Mesodermal cell (in vitro differentiated cells): ENCODE results near the gene FBRSL1.

ENCODE experiments used
- H3K27ac ChIP-seq: 2 replicates; pipeline ENCODE4 v1.7.0; 2013; ENCODE audit warnings: mild to moderate bottlenecking, low read depth, low read length, moderate library complexity; ENCODE audit not compliant: severe bottlenecking
- H3K36me3 ChIP-seq: 2 replicates; pipeline ENCODE4 v1.7.1; 2013; ENCODE audit warnings: mild to moderate bottlenecking, low read length, moderate library complexity; ENCODE audit not compliant: control insufficient read depth, insufficient read depth
- H3K4me1 ChIP-seq: one replicate; pipeline ENCODE4 v1.7.1; 2013; ENCODE audit warnings: mild to moderate bottlenecking, low read length; ENCODE audit not compliant: insufficient read depth, control insufficient read depth, poor library complexity, severe bottlenecking
- H3K4me3 ChIP-seq: 2 replicates; pipeline ENCODE4 v1.7.0; 2013; ENCODE audit warnings: low read length, control low read depth, mild to moderate bottlenecking; ENCODE audit not compliant: insufficient read depth, poor library complexity, severe bottlenecking; ENCODE audit errors: extremely low read depth
- H3K9me3 ChIP-seq: 2 replicates; pipeline ENCODE4 v1.7.1; 2013; ENCODE audit warnings: mild to moderate bottlenecking, low read length, moderate library complexity; ENCODE audit not compliant: control insufficient read depth
- WGBS, 2 experiments: methylation state at CpG; one replicate each; pipeline ENCODE4 v1.1.5; 2013; ENCODE audit warnings: missing lambda C conversion rate in 2 of 2; ENCODE audit not compliant: insufficient coverage in 2 of 2; 5-methylcytosine and 5-hydroxymethylcytosine counted together

The FBRSL1 gene

GRCh38 chr12:132514838-132515237, 24.9 kb downstream of the FBRSL1 start:
- no peak overlapping the region for H3K4me3 ChIP-seq
- H3K9me3 ChIP-seq = no peaks in the 10 kb centered on the region
- H3K4me1 ChIP-seq = no peaks in the 10 kb centered on the region
- WGBS, 2 experiments = 94% methylated on average over 2 to 4 of the region's 5 CpGs
- no peak overlapping the region for H3K27ac ChIP-seq
- H3K36me3 ChIP-seq = peaks cover 9% of the 10 kb centered on the region

- 86 to 90% methylated on average over 13 to 14 of the region's 18 CpGs for WGBS, 2 experiments
- peaks cover 9% of the 10 kb centered on the region for H3K36me3 ChIP-seq
- H3K9me3 ChIP-seq = no peaks in the 10 kb centered on the region
- no peaks in the 10 kb centered on the region for H3K4me1 ChIP-seq
- H3K27ac ChIP-seq = no peak overlapping the region
- H3K4me3 ChIP-seq = no peak overlapping the region
Observed at GRCh38 chr12:132516095-132517012, 26.4 kb downstream of the FBRSL1 start.

- WGBS, 2 experiments = 92 to 93% methylated on average over 17 of the region's 19 CpGs
- Histone ChIP-seq H3K36me3 (peaks cover 9% of the 10 kb centered on the region), H3K27ac (no peak overlapping the region), H3K4me1 (no peaks in the 10 kb centered on the region), H3K9me3 (no peaks in the 10 kb centered on the region), H3K4me3 (no peak overlapping the region)
Observed at GRCh38 chr12:132517013-132517739, 27.2 kb downstream of the FBRSL1 start.

DNA sequence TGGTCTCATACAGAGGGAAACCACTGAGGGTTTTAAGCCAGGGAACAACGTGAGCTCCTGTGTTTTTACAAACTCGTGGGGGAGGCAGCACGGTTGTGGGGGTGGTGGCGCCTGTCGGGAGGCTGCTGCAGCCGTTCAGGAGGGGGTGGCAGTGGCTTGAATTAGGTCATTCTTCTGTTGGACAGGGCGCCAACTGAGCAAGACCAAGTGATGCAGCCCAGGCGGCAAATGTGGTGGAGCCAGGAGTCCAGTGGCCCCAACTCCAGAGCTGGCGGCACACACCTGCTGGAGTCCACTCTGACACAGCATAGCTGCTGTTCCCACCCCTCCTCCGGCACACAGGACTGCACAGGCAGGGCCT, 27.8 kb downstream of the FBRSL1 start:
- WGBS, 2 experiments = 85 to 87% methylated on average over 10 of the region's 10 CpGs
- Histone ChIP-seq H3K4me1 (no peaks in the 10 kb centered on the region), H3K27ac (no peak overlapping the region), H3K36me3 (peaks cover 9% of the 10 kb centered on the region), H3K4me3 (no peak overlapping the region), H3K9me3 (no peaks in the 10 kb centered on the region)

- Histone ChIP-seq H3K9me3 (no peaks in the 10 kb centered on the region), H3K36me3 (peaks cover 9% of the 10 kb centered on the region), H3K4me3 (no peak overlapping the region), H3K27ac (no peak overlapping the region), H3K4me1 (no peaks in the 10 kb centered on the region)
- 89 to 92% methylated on average over 7 of the region's 7 CpGs for WGBS, 2 experiments
Observed at GRCh38 chr12:132518354-132518992, 28.5 kb downstream of the FBRSL1 start.

DNA sequence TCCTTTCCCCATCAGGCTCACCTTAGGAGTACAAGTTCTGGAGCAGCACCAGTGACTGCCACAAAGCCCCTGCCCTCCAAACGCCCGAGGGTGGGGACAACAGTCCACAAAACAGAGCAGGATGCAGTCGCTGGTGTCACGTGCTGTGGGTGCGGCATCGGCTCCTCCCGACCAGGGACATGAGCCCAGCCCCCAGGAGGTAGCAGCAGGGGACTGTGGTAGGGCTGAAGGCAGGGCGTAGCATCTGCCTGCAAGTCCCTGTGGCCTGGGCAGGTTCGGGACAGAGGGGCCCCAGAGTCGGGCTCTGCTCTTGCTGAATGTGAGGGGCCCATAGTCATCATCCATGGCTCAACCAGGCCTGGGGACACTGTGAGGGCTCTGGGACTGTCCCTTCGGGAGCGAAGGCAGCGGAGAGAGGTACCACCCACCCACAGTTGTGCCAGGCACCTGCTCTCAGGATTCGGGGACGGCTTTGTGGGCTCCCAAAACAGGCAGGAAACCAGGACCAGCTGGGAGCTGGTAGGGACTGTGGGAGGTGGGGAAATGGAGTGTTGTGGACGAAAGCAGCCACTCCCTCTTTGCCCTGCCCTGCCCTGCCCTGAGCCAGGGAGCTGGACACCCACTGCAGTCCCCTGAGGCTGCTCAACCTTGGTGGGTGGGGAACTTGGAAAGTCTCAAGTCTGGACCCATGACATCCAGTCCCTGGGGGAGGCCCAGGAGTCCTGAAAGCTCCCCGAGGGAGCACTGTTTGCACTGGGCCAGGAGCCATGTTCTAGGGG, 30.7 kb downstream of the FBRSL1 start:
- no peak overlapping the region for H3K4me3 ChIP-seq
- WGBS, 2 experiments = 88 to 89% methylated on average over 12 to 16 of the region's 17 CpGs

DNA sequence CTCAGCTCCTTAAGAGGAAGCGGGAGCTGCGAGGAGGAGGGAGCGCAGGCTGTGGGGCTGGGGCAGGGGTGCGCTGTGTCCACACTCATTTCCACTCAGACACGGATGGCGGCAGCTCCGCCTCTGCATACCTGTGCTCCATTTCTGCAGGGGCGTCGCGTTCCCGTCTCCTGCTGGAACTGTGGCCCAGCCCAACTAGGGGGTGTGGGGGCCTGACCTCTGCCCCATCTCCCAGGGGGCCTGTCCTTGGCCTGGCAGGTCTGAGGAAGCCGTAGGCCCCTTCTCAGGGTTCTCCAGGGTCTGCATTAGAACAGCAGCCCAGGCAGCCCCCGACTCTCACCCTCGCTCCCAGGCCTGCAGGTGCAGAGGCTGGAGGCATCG, 31.2 kb downstream of the FBRSL1 start:
- Histone ChIP-seq H3K4me1 (peaks cover 4% of the 10 kb centered on the region), H3K4me3 (no peak overlapping the region), H3K9me3 (no peaks in the 10 kb centered on the region), H3K27ac (no peak overlapping the region), H3K36me3 (peaks cover 9% of the 10 kb centered on the region)
- WGBS, 2 experiments = 84 to 89% methylated on average over 10 to 15 of the region's 15 CpGs

More for the DNA sequence above, 30.7 kb downstream of the FBRSL1 start:
- no peaks in the 10 kb centered on the region for H3K9me3 ChIP-seq
- no peak overlapping the region for H3K27ac ChIP-seq
- H3K36me3 ChIP-seq = peaks cover 9% of the 10 kb centered on the region
- H3K4me1 ChIP-seq = peaks cover 4% of the 10 kb centered on the region

DNA sequence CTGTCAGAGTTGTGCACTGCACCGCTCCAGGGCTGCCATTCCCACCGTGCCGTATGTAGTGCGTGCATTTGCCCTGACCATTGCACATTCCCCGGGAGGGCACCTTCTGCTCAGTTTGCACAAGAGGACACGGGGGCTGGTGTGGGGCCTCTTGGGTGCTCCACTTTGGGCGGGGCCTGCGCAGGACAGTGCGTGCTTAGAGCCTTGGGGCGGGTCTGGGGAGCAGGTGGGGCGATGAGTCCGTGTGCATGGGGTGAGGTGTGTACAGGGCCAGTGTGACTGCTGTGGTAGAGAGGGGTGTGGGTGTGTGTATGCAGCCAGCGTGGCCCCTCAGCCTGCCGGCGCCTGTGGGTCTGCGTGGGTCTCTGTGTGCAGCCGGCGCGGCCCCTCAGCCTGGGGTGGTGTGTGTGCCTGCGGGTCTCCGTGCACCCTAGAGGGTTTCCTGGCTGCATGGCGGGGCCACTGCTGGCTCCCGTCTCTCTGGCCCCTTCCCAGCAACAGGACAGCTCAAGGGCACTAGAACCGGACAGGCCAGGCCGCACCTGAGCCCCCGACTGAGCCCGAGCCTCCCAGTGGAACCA, 31.9 kb downstream of the FBRSL1 start:
- 89 to 92% methylated on average over 22 to 26 of the region's 27 CpGs for WGBS, 2 experiments

DNA sequence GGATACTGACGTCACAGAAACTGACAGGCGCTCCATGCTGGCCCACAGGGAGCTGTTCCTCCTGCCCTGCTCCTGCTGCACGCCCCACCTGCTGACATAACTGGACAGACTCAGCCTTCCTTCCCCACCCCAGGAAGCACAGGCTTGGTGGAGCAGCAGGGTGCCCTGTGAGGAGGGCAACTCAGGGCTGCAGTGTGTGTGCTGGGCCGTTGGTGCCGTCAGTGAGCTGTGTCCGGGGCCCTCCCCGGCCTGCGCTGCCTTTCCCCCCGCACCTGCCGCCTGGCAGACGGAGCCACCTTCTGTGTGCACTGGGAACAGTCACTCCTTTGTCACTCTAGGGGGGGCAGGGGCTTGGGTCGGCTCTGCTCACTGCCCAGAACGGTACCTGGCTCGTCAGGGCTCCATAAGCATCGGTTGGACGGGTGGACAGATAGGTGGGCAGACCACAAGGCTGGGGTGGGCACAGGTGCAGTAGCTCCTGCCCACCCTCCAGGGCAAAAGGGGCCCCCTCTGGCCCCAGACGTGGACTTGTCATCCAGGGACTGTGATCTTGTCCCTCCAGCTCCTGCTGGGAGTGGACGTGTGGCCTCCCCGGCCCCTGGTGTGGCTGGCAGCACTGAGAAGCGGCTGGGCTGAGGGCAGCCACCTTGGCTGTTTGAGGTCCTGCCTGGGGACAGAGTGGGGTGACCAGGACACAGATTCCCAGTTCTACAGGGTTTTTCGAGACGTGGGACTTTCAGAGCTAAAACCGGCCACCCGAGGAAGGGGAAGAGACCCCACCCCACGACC, 32.8 kb downstream of the FBRSL1 start:
- WGBS, 2 experiments = 90% methylated on average over 19 to 22 of the region's 25 CpGs
- Histone ChIP-seq H3K27ac (no peak overlapping the region), H3K4me3 (no peak overlapping the region), H3K36me3 (peaks cover 9% of the 10 kb centered on the region), H3K9me3 (no peaks in the 10 kb centered on the region), H3K4me1 (peaks cover 4% of the 10 kb centered on the region)

More for the DNA sequence above, 31.9 kb downstream of the FBRSL1 start:
- H3K27ac ChIP-seq = no peak overlapping the region
- peaks cover 4% of the 10 kb centered on the region for H3K4me1 ChIP-seq
- H3K36me3 ChIP-seq = peaks cover 9% of the 10 kb centered on the region
- H3K9me3 ChIP-seq = no peaks in the 10 kb centered on the region
- no peak overlapping the region for H3K4me3 ChIP-seq
